Omental fat pad (tissue), 4 donors: ENCODE results near the gene GAS6. TPM values are rescaled to one million over a fixed set of nuclear protein-coding genes. Genes with fewer than 3 reads are reported as not detected.

ENCODE experiments used
- ATAC-seq: fragments of 150-250 bp; one replicate; pipeline ENCODE4 v1.9.1; 2016; ENCODE audit warnings: mild to moderate bottlenecking, moderate library complexity; ENCODE audit not compliant: low FRiP score
- DNase-seq: peaks from one replicate; pipeline ENCODE4 v3.0.0-alpha.2; 2019; ENCODE audit warnings: low spot score
- CTCF ChIP-seq, 3 donors: fragments of 450-650 bp; IDR thresholded peaks; one replicate each; pipeline ENCODE4 v1.5.1; 2016 to 2017; ENCODE audit warnings: antibody characterized with exemption in 3 of 3, mild to moderate bottlenecking in 3 of 3, moderate library complexity in 2 of 3
- total RNA-seq, 4 donors: library from RNA; depleted of rRNA; stranded (reverse); fragments of >200 nt; gene quantifications; one replicate each; pipeline ENCODE4 v1.1.0, GENCODE V29; 2016

GAS6 gene
- total RNA-seq, 4 donors from 2014 or later, result 129 to 207 (median 164) TPM

DNA sequence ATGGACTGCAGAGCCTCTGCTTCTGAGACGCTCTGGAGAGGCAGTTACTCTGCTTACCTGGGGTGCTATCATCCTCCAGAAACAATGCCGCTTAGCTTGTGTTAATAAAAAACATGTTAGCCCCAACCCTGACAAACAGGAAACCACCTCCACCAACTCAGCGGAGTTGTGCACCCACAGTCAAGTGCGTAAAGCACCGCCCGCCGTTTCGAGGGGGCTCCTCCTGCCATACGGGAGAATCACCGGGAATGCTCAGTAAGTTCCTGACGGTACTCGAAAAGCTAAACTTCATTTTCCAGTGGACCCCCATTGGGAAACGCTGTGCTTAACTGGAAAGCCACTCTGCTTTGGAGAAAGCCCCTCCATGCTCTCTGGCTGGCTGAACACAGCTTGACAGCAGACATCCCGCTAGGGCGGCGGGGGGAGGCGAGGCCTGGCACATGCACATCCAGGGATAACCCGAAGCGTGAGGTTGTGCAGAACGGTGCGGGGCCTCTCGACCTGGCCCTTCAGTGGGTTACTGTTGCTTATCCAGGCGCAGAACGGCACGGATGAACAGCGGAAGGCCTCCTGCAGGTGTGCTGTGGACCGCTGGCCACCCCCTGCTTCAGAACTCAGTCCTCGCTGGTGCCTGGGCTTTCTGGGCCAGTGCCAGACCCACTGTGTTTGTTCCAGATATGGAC is 17.1 kb downstream of the GAS6 start:
- peak; percentile 12 for DNase-seq
- TF ChIP-seq CTCF (IDR thresholded peaks at IDR 0.05), result no peak
- ATAC-seq, result no peak

DNA sequence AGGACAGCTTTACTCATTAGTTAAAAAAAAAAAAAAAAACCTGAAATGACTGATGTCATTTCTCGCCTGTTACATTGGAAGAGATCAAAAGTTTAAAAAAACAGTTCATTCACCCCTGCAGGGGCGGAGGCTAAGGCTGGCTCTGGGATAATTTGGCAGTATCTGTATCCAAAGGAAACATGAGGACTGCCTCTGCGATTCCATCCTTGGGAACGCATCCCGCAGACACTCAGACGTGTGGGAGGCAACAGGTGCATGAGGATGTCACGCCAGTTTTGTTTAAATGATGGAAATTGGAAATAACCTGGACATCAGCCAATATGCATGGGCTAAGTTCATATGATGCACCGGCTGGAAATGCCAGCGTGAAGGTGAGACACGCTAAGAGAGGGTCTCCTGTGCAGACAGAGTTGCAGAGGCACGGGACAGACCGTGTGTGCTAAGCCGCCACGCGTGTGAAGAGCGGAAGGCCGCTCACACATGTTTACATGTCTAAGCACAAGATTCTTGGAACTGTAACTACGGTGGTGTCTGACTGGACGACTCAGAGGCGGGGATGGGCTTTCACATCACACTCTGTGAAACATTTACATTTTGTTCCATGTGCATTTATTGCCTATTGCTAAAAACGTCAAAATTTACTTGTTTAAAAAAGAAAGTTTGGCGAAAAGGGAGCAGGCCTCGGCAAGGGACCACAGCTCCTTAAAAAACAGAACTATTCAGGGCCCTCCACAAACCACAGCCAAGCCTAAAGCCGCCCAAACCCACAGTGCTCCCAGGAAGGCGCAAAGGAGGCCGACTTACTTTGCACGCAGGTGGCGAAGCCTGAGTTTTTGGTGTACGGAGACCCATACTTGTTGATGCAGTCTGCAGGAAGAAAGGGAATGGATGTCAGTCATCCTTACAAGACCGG is 17.9 kb downstream of the GAS6 start:
- DNase-seq (no peak), ATAC-seq (no peak)
- TF ChIP-seq CTCF (IDR thresholded peaks at IDR 0.05), result no peak

DNA sequence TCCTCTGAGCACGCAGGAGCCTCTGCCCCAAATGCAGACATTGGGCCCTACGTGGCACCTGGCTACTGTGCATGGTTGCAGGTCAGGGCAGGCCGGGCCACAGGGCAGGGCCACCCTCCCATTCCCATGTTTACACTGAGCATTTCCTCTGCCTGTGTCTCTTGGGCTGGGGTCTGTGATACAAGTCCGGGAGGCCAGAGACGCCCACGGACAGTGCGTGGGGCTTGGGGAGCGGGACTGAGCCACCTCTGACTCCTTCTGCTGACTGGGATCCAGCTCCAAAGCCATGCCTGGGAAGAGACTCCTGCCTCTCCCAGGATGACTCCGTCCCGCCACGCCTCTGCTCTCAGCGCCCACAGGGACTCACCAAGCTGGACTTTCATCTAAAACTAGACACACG is 18.8 kb downstream of the GAS6 start:
- TF ChIP-seq CTCF (IDR thresholded peaks at IDR 0.05), result no peak
- ATAC-seq (no peak), DNase-seq (no peak)

GRCh38 chr13:113843864-113844556 is 19.9 kb downstream of the GAS6 start:
- TF ChIP-seq CTCF (IDR thresholded peaks at IDR 0.05), result no peak
- DNase-seq, result no peak
- ATAC-seq, result no peak

GRCh38 chr13:113843063-113843654 is 20.7 kb downstream of the GAS6 start:
- DNase-seq (no peak), ATAC-seq (no peak)
- TF ChIP-seq CTCF (IDR thresholded peaks at IDR 0.05), result no peak

DNA sequence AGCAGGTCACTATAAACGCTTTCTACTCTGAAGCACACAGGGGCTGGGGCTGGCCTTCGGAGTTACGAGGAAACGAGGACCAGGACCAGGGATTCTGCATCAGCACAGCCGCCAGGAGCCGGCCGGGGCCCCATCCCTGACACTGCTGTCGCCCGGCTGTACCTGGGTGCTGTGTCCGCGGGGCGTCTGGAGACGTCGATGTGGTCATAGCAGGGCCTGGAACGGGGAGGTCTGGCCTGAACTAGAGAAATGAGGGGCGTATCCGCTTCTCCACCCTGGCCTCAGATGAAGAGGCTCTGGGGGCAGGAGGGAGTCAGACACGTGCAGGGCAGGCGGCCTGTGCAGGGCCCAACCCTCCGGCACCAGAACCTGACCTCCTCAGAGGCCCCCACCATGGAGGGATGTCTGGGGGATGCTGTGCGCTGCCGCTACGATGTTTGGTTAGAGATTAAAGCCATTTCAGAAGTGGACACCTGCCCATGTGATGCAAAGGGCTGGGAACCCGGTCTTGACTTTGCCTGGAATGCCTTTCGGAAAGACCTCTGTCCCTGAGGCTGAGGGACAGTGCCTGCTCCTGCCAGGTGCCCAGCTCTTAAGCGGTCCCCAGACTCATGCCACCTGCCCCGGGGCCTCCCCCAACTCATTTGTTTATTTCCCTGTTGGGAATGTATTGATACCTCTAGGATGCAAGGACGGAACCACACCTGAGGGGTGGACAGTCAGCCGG is 21.4 kb downstream of the GAS6 start:
- TF ChIP-seq CTCF (IDR thresholded peaks at IDR 0.05), result no peak
- no peak for ATAC-seq
- DNase-seq, result no peak
